ENCODE data around the gene CYB5R4. TPM values are rescaled to one million over a fixed set of nuclear protein-coding genes. Genes with fewer than 3 reads are reported as not detected.
"Not testable (repeated sequence)": the region's sequence is repeated elsewhere in the genome, so short reads cannot be mapped to it uniquely, and the experiment has no call there.

CYB5R4 gene
- total RNA-seq, 1 experiment from 2014 or later: 30.5 TPM

DNA sequence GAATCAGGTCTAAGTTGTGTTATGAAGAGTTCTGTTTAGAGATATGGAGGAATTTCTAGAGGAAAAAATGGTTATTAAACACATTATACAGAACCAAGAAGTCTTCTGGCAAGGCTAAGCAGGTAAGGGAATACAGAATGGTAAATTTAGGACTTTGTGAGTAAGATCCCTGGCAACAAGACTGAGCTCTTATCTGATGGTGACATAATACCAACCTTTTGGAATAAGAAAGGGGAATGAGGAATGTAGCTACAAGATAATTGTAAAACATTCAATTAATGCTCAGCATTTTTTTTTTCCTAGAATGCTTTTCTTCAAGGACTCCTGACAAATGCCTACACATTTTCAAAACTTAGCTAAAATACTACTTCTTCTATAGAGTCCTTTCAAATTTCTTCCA lies 51.8 kb downstream of the CYB5R4 start:
- no peak for DNase-seq (ENCODE audit: low spot score)

DNA sequence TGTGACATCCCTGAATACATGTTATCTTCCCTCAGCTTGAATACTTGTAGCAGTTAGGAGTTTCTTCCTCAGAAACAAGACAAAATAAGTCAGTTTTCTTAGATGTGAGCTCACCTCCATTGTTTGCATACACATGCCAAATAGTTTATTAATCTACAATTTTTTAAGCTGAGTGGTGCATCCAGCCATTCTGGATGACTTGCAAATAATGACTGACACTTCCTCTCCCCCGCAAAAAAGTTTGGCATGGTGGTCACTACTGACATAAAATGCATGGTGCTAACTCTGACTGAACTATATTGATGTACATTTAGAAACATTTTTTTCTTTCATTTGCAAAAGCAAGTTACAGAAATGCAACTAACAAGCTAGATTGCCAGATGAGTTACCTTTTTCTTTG lies 55.5 kb downstream of the CYB5R4 start:
- DNase-seq (ENCODE audit: low spot score): no peak

DNA sequence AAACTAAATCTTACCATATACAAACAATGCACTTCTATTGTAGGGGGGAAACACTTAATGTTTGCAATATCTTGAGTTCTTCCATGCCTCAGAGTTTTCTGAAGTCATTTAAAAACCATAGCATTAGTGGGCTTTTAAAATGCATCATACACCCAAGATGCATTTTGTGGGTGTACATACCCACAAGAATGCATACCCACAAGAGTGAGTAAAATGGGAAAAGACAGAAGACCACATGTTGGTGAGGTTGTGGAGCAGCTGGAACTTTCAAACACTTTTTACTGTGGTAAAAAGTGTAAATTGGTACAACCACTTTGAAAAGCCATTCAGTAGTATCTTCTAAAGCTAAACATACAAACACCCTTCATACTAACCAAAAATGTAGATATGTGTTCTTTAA lies 57.5 kb downstream of the CYB5R4 start:
- no peak for DNase-seq (ENCODE audit: low spot score)

DNA sequence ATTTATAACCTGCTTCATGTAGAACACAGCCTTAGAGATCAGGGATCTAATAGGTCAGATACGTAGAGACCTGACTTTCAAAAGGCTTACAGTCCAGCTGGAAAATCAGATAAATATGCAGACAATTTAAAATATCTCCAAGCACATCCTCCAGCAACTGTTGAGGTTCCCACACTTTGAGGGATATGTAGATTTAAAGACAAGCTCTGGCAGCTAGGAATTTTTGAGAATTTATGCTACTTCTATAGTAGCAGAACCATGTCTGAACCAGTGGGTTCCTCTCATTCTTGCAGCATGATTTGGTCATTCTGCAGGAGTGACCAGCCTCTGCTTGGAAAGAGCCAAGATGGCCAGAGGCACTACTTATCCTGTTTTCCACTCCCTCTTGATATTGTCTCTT lies 60.5 kb downstream of the CYB5R4 start:
- no peak for DNase-seq (ENCODE audit: low spot score)

DNA sequence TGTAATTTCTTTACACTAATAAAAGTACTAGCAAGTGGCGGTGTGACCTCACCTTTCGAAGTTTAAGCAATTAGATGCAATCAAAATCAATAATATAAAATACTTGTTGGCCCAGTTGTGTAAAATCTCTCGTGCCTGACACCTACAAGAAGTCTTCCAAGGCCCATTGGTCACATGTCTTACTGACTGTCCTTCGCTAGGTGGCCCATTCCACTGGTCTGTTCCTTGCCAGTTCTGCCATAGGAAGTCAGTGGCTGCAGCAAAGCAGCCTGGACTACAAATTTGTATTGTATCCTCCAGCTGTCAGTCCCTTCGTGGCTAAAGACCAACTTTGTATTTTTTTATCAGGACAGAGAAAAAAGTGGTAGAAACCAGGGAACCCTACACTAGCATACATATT lies 61.8 kb downstream of the CYB5R4 start:
- no peak for DNase-seq (ENCODE audit: low spot score)

DNA sequence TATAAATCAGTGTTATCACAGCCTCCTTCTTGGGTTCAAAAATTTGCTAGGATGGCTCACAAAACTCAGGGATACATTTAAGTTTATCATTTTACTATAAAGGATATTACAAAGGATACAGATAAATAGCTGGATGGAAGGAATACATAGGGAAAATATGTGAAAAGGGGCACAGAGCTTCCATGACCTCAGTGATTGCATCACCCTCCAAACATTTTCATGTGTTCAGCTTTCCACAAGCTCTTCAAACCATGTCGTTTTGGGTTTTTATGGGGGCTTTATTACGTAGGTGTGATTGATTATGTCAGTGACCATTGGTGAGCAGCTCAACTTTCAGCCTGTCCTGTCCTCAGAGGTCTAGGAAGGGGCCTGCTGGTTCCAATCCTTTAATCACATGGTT lies 68.0 kb downstream of the CYB5R4 start:
- DNase-seq (ENCODE audit: low spot score): no peak

DNA sequence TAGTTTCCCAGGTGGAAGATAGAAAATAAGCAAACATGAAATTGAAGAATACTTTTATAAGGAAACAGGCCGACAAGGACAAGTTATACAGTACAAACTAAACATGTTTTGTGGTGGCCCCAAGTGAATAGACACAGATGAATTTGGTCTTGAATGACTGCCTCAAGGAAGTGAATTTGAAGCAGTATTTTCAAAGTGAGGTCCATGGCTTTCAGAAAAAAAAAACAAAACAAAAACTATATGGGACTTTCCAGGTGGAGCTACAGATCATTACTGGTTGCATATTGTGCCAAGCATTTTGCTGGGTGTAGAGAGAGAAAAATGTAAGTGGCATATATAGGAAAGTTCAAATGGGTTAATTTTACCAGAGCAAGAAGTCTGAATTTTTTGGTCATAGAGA lies 68.8 kb downstream of the CYB5R4 start:
- no peak for DNase-seq (ENCODE audit: low spot score)

DNA sequence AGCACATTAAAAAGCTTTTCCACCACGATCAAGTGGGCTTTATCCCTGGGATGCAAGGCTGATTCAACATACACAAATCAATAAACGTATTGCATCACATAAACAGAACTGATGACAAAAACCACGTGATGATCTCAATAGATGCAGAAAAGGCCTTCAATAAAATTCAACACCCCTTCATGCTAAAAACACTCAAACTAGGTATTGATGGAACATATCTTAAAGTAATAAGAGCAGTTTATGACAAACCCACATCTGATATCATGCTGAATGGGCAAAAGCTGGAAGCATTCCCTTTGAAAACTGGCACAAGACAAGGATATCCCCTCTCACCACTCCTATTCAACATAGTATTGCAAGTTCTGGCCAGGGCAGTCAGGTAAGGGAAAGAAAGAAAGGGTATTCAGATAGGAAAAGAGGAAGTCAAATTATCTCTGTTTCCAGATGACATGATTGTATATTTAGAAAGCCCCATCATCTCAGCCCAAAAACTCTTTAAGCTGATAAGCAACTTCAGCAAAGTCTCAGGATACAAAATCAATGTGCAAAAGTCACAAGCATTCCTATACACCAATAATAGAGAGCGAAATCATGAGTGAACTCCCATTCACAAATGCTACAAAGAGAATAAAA lies 86.8 kb downstream of the CYB5R4 start:
- DNase-seq (ENCODE audit: low spot score): not testable (repeated sequence)

DNA sequence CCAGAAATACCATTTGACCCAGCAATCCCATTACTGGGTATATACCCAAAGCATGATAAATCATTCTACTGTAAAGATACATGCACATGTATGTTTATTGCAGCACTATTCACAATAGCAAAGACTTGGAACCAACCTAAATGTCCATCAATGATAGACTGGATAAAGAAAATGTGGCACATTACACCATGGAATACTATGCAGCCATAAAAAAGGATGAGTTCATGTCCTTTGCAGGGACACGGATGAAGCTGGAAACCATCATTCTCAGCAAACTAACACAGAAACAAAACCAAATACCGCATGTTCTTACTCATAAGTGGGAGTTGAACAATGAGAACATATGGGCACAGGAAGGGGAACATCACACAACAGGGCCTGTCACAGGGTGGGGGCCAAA lies 88.5 kb downstream of the CYB5R4 start:
- DNase-seq (ENCODE audit: low spot score): not testable (repeated sequence)

DNA sequence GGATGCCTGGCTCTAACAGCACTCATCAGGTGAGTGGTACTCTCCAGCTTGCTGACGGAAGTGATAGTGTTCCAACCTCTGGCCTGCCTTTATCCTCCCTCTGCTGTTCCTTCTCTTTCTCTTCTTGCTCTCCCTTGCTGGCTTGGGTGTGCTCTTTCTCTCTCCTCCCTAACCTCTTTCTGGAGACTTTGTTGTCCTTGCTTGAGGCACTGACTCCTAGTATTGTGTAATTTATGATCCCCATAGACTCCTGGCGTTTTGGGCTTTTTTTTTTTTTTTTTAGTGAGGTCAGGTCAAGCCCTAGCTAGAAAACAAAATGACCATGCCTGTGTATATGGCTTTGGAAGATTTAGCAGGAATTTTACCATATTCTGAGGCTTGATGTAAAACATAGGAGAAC lies 89.4 kb downstream of the CYB5R4 start:
- no peak for DNase-seq (ENCODE audit: low spot score)

DNA sequence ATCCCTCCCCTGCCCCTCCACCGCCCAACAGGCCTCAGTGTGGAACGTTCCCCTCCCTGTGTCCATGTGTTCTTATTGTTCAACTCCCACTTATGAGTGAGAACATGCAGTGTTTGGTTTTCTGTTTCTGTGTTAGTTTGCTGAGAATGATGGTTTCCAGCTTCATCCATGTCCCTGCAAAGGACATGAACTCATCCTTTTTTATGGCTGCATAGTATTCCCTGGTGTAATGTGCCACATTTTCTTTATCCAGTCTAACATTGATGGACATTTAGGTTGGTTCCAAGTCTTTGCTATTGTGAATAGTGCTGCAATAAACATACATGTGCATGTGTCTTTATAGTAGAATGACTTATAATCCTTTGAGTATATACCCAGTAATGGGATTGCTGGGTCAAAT lies 91.9 kb downstream of the CYB5R4 start:
- not testable (repeated sequence) for DNase-seq (ENCODE audit: low spot score)

DNA sequence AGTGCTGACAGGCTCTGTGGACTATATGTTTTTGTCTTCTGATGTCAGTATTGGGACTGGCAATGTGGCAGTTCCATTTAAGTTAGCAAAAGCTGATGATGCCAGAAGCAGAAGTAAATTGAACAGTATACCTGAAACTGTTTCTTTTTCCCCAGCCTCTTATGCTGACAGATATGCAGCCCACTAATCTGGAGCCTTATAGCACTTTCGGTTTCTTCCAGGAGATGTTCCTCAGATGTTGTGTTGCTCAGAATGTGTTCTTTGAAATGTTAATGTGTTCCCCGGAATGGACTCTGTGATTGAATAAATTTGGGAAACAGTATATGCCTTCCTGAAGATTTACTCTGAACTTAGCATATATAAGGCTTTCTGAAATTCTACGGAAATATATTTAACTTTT lies 93.3 kb downstream of the CYB5R4 start:
- no peak for DNase-seq (ENCODE audit: low spot score)

DNA sequence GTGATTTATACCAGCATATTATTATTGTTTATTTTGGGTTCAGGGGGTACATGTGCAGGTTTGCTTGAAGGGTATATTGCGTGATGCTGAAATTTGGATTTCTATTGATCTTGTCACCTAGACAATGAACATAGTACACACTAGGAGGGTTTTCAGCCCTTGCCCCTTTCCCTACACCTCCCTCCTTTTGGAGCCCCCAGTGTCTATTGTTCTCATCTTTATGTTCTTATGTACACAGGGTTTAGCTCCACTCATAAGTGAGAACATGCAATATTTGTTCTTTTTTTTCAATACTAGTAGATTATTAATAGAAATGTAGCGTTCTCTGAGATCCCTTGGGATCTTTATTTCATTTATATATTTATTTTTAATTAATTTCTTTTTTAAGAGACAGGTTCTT lies 94.9 kb downstream of the CYB5R4 start:
- DNase-seq (ENCODE audit: low spot score): no peak

DNA sequence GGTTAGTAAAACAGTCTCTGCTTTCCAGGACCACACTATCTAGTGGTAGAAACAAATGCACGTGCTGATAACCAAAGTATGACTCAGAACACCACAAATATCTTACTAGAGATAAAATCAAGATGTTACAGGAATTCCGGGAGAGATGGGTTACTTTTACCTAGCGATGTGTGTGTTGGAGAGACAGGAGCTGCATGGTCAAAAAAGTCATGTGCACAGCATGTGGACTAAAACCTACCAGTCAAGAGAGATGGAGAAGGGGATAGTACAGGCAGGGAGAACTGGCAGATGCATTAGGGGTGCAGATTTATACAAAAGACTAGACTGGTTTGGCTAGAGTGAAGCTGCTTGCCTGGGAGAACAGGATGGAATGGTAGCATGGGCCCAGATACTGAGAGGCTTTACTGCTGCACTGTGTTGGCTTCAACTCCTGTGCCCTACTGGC lies 98.8 kb downstream of the CYB5R4 start:
- peak; percentile 67 for DNase-seq (ENCODE audit: low spot score)

DNA sequence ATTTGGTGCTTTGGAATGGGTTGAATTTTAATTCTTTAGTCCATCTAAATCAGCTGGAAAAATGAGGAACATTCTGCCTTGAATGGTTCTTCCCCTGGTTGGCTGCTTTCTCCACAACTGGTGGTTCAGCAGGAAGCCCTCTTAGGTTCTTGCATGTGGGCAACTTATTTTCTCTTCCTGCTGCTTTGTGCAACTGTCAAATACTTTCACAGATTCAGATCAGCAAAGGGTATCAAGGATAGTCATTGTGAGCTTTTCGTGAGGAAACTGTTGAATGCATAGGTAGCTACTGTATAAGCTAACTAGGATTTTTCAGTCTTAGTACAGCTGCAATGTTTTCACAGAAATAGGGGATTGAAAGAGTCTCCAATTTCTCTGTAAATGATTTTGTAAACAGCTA lies 101.2 kb downstream of the CYB5R4 start:
- no peak for DNase-seq (ENCODE audit: low spot score)

DNA sequence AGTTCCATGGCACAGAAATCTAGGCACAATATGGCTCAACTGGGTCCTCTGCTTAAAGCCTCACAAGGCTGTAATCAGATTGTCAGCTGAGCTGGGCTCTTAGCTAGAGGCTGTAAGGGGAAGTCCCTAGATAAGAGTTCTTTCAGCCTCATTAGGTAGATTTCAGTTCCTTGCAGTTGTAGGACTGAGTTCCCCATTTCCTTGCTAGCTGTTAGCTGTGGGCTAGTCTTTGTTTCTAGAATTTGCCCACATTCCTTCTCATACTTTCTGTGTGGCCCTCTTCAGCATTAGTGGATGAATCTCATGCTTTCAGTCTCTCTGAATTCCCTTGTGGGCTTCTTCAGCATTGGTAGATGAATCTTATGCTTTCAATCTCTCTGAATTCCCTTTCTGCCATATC lies 103.1 kb downstream of the CYB5R4 start:
- DNase-seq (ENCODE audit: low spot score): no peak

DNA sequence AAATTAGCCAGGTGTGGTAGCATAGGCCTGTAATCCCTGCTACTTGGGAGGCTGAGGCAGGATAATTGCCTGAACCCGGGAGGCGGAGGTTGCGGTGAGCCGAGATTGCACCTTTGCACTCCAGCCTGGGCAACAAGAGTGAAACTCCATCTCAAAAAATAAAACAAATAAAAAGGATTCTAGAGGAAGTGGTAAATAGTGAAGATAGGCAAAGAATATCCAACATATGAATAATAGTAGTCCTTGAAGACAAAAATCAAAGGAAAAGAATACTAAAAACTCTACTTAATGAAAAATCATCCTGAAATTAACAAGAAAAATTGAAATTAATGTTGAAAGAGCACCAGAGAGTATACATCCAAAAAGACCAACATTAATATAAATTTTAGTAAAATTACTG lies 107.0 kb downstream of the CYB5R4 start:
- no peak for DNase-seq (ENCODE audit: low spot score)

DNA sequence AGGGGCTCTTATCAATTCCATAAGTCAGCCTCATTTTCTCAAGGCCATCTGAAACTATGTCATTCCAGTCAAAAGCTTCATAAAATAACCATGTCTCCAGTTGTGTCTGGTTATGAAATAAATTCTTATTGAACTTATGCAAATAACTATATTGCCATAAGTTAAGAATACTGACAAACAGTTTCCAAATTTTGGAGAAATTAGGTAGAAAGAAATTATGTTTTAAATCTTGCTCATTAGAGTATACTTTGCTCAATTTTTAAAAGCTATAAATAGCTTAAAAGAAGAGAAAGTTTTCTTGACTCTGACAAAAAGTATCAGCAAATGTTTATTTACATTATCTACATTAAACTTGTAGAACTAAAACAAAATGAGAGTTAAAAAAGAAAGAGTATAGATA lies 111.1 kb downstream of the CYB5R4 start:
- no peak for DNase-seq (ENCODE audit: low spot score)

DNA sequence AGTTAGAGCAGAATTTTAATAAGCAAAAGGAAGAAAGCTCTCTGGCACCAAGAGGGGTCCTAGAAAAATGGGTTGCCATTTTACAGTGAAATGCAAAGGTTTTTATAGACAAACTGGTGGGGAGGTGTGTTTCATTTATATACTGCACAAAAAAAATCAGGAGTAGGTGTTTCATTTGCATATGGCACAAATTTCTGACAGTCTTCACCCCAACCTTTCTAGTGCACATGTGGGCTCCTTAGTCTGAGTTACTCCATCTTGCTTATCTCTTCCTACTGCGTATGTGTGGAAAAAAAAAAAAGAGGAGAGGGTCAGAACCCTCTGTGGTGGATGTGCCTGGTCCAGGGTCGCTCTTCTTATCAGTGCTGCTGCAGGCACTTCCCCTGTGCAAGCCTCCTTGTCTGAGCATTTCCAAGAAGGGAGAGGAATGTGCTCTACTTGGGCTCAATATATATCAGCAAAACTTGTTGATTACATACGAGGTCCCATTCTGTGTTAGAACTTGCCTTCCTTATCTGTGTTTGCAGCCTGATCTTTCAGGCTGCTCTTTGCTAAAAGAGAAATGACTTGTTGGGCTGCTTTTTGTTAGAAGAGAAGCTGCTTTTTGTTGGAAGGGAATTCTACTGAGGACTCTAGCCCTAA lies 115.0 kb downstream of the CYB5R4 start:
- no peak for DNase-seq (ENCODE audit: low spot score)

DNA sequence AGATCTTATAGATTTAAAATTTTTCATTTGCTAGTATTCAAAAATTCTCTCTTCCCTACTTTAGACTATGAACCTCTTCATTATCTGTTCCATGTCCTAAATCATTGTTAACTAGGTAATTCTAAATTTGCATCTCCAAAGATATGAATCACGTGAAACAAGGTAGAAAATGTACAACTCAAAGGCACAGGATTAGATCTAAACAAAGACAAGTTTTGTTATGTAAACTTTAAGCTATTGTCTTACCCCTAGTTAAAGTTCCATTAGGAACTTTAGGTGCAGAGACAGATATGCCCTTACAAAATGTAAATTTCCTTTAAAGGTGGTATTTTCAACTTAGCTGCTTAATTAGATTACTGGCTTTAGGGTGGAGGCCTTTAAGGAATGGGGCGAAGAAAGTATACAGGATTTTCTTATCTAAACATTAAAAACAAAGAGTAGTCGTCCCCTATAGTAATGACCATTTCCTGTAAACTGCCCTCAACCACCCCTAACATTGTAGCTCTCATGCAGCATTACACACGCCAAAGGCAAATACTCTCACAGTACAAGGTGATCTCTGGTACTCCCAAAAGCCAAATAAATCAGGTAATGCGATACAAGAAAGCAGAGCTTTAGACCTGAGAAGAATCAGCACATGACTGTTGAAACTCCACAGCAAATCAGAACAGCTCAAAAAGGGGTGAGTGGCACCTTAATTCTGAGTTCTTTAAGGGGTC lies 116.7 kb downstream of the CYB5R4 start:
- DNase-seq (ENCODE audit: low spot score): no peak

DNA sequence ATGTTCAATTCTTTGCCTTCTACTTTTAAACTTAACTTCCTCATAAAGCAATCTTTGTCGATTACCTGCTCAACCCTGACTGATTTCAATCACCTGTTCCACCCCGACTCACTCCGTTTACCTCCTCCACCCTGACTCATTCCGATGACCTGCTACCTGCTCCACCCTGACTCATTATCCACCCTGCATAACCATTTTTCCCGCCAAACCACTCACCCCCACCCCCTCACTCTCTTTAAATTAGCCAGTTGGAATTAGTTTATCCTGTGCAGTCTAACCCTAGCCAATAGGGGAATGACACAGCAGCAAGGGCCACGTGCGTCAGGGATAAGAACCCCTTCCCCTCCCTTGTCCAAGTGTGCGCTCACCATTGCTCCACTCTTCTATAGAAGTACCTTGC lies 117.4 kb downstream of the CYB5R4 start:
- DNase-seq (ENCODE audit: low spot score): no peak

DNA sequence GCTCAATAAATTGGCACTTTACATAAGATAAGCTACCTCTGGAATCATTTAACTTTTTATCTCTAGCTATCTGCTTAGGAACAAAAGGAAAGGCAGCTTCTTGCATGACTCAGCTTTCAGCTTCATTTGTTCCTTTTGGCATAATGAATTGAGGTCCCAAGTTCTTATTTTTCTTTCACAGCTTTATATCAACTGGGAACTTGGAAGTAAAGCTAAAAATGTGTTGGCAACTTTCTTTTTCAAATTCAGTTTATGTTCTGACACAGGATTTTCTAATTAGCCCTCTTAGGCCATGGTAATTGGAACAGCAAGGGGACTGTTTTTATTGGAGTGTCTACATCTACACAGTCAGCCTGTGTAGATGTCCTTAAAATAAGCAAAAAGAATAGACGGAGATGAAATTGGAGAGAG lies 118.8 kb downstream of the CYB5R4 start:
- no peak for DNase-seq (ENCODE audit: low spot score)

DNA sequence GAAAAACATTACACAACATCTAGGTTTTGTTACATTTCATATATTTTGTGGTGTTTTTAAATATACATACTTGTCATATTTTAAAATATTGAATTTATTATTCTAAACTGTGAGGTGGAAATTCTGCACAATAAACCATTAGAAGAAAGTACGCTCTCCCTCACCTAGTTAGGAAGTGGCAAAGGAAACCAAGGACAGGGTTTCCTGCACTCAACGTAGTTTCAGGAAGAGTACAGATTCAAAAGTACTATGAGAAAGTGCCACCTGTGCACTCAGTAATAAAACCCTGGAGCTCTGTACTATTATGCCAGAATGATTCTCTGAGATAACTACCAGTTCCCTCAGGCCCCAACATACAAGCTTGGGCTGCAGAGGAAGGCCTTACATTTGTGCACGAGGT lies 119.5 kb downstream of the CYB5R4 start:
- DNase-seq (ENCODE audit: low spot score): no peak
